ENCODE measurements around the gene GLE1.

Gene GLE1

GRCh38 chr9:128587453-128587852 lies 82.9 kb downstream of the GLE1 start:
- H3K4me1 ChIP-seq (ENCODE audit: control insufficient read depth, low read length), result no peaks in the 10 kb centered on the region

GRCh38 chr9:128588581-128589233 lies 84.2 kb downstream of the GLE1 start:
- H3K36me3 ChIP-seq (ENCODE audit: control insufficient read depth, low read length), result peaks cover 75% of the 10 kb centered on the region
- H3K79me2 ChIP-seq (ENCODE audit: control insufficient read depth, low read length), result no peaks in the 10 kb centered on the region
- no peaks in the 10 kb centered on the region for H3K9me2 ChIP-seq (replicated peaks; ENCODE audit: control insufficient read depth, low read length)
- no peaks in the 10 kb centered on the region for H3K9me3 ChIP-seq (ENCODE audit: control insufficient read depth, insufficient read depth, low read length)
- no peak overlapping the region for H3K4me2 ChIP-seq (ENCODE audit: low read length)
- H3K27ac ChIP-seq (ENCODE audit: low read depth, low read length), result no peak overlapping the region
- no peak for TF ChIP-seq EZH2phosphoT487 (IDR thresholded peaks at IDR 0.05; ENCODE audit: borderline replicate concordance, low read length)
- TF ChIP-seq CTCF (IDR thresholded peaks at IDR 0.05; ENCODE audit: low read depth, low read length, poor library complexity, severe bottlenecking), result no peak
- H3F3A ChIP-seq (ENCODE audit: control insufficient read depth, insufficient read depth), result no peaks in the 10 kb centered on the region
- no peak overlapping the region for H3K4me3 ChIP-seq (ENCODE audit: low read length)
- no peaks in the 10 kb centered on the region for H3K4me1 ChIP-seq (ENCODE audit: control insufficient read depth, low read length)
- no peaks in the 10 kb centered on the region for H4K20me1 ChIP-seq (ENCODE audit: control insufficient read depth, insufficient read depth, low read depth, low read length)
- H3K27me3 ChIP-seq (ENCODE audit: control insufficient read depth, low read length), result no peaks in the 10 kb centered on the region

More at GRCh38 chr9:128587453-128587852, 82.9 kb downstream of the GLE1 start:
- no peak overlapping the region for H3K27ac ChIP-seq (ENCODE audit: low read depth, low read length)
- TF ChIP-seq CTCF (IDR thresholded peaks at IDR 0.05; ENCODE audit: low read depth, low read length, poor library complexity, severe bottlenecking) (no peak), EZH2phosphoT487 (IDR thresholded peaks at IDR 0.05; ENCODE audit: borderline replicate concordance, low read length) (no peak)
- H3K27me3 ChIP-seq (ENCODE audit: control insufficient read depth, low read length), result no peaks in the 10 kb centered on the region
- H3K36me3 ChIP-seq (ENCODE audit: control insufficient read depth, low read length), result peaks cover 75% of the 10 kb centered on the region
- H3K9me3 ChIP-seq (ENCODE audit: control insufficient read depth, insufficient read depth, low read length), result no peaks in the 10 kb centered on the region
- H3K9me2 ChIP-seq (replicated peaks; ENCODE audit: control insufficient read depth, low read length), result no peaks in the 10 kb centered on the region
- no peaks in the 10 kb centered on the region for H3F3A ChIP-seq (ENCODE audit: control insufficient read depth, insufficient read depth)
- no peaks in the 10 kb centered on the region for H3K79me2 ChIP-seq (ENCODE audit: control insufficient read depth, low read length)
- no peaks in the 10 kb centered on the region for H4K20me1 ChIP-seq (ENCODE audit: control insufficient read depth, insufficient read depth, low read depth, low read length)
- H3K4me2 ChIP-seq (ENCODE audit: low read length), result no peak overlapping the region
- no peak overlapping the region for H3K4me3 ChIP-seq (ENCODE audit: low read length)
